Lower leg skin (tissue), 4 donors: Measurements from ENCODE around the gene SLC39A9. TPM values are rescaled to one million over a fixed set of nuclear protein-coding genes. Genes with fewer than 3 reads are reported as not detected.

Experiments used
- DNase-seq, 2 donors: peaks; one replicate each; pipeline ENCODE4 v3.0.0-alpha.2; 2019; ENCODE audit warnings: low spot score in 2 of 2
- H3K4me3 ChIP-seq: fragments of 200-600 bp; sonication (generic); 2 replicates; pipeline ENCODE4 v1.5.1; 2017; ENCODE audit warnings: mild to moderate bottlenecking, low read depth; ENCODE audit not compliant: poor library complexity, severe bottlenecking
- CTCF ChIP-seq, 3 donors: fragments of 450-650 bp; IDR thresholded peaks; one replicate each; pipeline ENCODE4 v1.5.1; 2016; ENCODE audit warnings: antibody characterized with exemption in 3 of 3, mild to moderate bottlenecking in 3 of 3, moderate library complexity in 2 of 3
- POLR2A ChIP-seq, 2 donors: fragments of 450-650 bp; IDR thresholded peaks; one replicate each; pipeline ENCODE4 v1.6.1; 2016 to 2017; ENCODE audit warnings: antibody characterized with exemption in 2 of 2, mild to moderate bottlenecking in 1 of 2, moderate library complexity in 1 of 2
- WGBS, 2 donors: methylation state at CpG; one replicate each; pipeline ENCODE4 v1.1.5; 2018; 5-methylcytosine and 5-hydroxymethylcytosine counted together
- intact Hi-C: fragments of 100-400 bp; cut with DNase I; formaldehyde crosslinking; loops from one replicate; pipeline ENCODE4 v1.15.0; 2023; ENCODE audit warnings: low total_unique reads
- total RNA-seq, 4 donors: library from RNA; depleted of rRNA; stranded (reverse); fragments of >200 nt; gene quantifications; one replicate each; pipeline ENCODE4 v1.1.0, GENCODE V29; 2016

SLC39A9 gene
- total RNA-seq, 4 donors from 2014 or later, result 33.1 to 68.2 (median 49.0) TPM

- no peak overlapping the region for H3K4me3 ChIP-seq
- DNase-seq, result no peak
- intact Hi-C loops, result no loop called here
- TF ChIP-seq POLR2A (IDR thresholded peaks at IDR 0.05), result no peak
- TF ChIP-seq CTCF (IDR thresholded peaks at IDR 0.05), result no peak
- 78 to 81% methylated on average over 6 of the region's 6 CpGs for WGBS, 2 donors
These were observed 1.7 kb downstream of the SLC39A9 start for GRCh38 chr14:69400154-69400553.

GRCh38 chr14:69401841-69402240 lies 3.3 kb downstream of the SLC39A9 start:
- 78 to 87% methylated on average over 2 of the region's 2 CpGs for WGBS, 2 donors
- intact Hi-C loops, result no loop called here
- TF ChIP-seq POLR2A (IDR thresholded peaks at IDR 0.05) (no peak), CTCF (IDR thresholded peaks at IDR 0.05) (no peak)
- H3K4me3 ChIP-seq, result no peak overlapping the region
- no peak for DNase-seq

- no peak for DNase-seq
- intact Hi-C loops, result no loop called here
- H3K4me3 ChIP-seq, result no peak overlapping the region
- WGBS, 2 donors, result 91 to 94% methylated on average over 3 of the region's 3 CpGs
- TF ChIP-seq POLR2A (IDR thresholded peaks at IDR 0.05) (no peak), CTCF (IDR thresholded peaks at IDR 0.05) (no peak)
These were observed 6.0 kb downstream of the SLC39A9 start for GRCh38 chr14:69404478-69404877.

GRCh38 chr14:69404883-69405282 lies 6.4 kb downstream of the SLC39A9 start:
- 92 to 94% methylated on average over 5 of the region's 5 CpGs for WGBS, 2 donors
- intact Hi-C loops, result no loop called here

DNA sequence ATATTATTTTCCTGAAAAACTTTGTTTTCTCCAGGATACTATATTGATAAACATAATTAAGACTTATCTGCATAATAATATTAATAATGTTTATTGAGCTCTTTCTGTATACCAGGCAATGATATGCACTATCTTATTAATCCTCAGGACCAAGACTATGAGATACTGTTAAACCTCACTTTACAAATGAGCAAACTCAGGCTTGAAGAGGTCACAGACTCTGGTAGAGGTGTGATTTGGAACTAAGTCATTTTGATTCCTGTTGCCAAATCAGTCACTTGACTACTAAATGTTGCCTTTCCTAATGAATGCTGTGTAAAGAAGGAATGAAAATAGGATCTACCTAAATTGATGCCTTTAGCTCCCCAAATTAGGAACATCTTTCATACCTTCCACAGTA lies 7.3 kb downstream of the SLC39A9 start:
- intact Hi-C loops, result no loop called here
- TF ChIP-seq POLR2A (IDR thresholded peaks at IDR 0.05), result no peak
- no peak for DNase-seq
- H3K4me3 ChIP-seq, result no peak overlapping the region

More at GRCh38 chr14:69404883-69405282, 6.4 kb downstream of the SLC39A9 start:
- no peak overlapping the region for H3K4me3 ChIP-seq
- TF ChIP-seq CTCF (IDR thresholded peaks at IDR 0.05), result no peak
- no peak for TF ChIP-seq POLR2A (IDR thresholded peaks at IDR 0.05)
- no peak for DNase-seq

- no peak for TF ChIP-seq CTCF (IDR thresholded peaks at IDR 0.05)
- no peak for DNase-seq
- intact Hi-C loops, result no loop called here
- H3K4me3 ChIP-seq, result no peak overlapping the region
- WGBS, 2 donors, result 74 to 82% methylated on average over 2 of the region's 2 CpGs
These were observed 10.0 kb downstream of the SLC39A9 start for GRCh38 chr14:69408331-69408960.
